ENCODE results near the gene COA5. TPM values are rescaled to one million over a fixed set of nuclear protein-coding genes. Genes with fewer than 3 reads are reported as not detected.
"Not testable (repeated sequence)": the region's sequence is repeated elsewhere in the genome, so short reads cannot be mapped to it uniquely, and the experiment has no call there.

The COA5 gene
- total RNA-seq, 1 donor from 2014 or later: 33.1 TPM

DNA sequence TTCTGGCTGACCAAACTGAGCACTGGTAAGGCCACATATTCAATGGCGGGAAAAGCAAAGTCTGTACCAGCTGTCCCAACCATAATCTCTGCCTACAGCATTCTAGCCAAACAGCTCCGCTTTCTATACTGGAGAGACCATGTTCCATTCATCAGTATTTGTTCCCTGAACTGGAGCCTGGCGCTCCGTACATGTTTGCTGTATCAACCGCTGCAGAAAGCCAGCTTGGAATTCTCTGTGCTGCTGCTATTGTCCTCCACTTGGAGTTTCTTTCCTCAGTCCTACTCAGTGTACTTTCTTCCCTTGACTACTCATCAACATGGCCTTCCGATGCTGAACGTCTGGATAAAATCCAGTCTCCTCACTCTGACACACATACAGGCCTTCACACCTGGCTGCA is 1.9 kb downstream of the COA5 start:
- Mint-ChIP-seq H3K36me3 (ENCODE audit: unreplicated experiment) (peaks cover 22% of the 10 kb centered on the region), H3K27ac (ENCODE audit: unreplicated experiment) (peak overlapping the region; percentile 32), H3K4me1 (ENCODE audit: unreplicated experiment) (peaks cover 51% of the 10 kb centered on the region), H3K27me3 (ENCODE audit: unreplicated experiment) (no peaks in the 10 kb centered on the region), H3K9me3 (ENCODE audit: unreplicated experiment) (no peaks in the 10 kb centered on the region), H3K4me3 (ENCODE audit: unreplicated experiment) (peak overlapping the region; percentile 92)
- TF ChIP-seq, protein P1, sequence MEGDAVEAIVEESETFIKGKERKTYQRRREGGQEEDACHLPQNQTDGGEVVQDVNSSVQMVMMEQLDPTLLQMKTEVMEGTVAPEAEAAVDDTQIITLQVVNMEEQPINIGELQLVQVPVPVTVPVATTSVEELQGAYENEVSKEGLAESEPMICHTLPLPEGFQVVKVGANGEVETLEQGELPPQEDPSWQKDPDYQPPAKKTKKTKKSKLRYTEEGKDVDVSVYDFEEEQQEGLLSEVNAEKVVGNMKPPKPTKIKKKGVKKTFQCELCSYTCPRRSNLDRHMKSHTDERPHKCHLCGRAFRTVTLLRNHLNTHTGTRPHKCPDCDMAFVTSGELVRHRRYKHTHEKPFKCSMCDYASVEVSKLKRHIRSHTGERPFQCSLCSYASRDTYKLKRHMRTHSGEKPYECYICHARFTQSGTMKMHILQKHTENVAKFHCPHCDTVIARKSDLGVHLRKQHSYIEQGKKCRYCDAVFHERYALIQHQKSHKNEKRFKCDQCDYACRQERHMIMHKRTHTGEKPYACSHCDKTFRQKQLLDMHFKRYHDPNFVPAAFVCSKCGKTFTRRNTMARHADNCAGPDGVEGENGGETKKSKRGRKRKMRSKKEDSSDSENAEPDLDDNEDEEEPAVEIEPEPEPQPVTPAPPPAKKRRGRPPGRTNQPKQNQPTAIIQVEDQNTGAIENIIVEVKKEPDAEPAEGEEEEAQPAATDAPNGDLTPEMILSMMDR (IDR thresholded peaks at IDR 0.05): no peak
- DNase-seq (ENCODE audit: extremely low spot score, unreplicated experiment): no peak

DNA sequence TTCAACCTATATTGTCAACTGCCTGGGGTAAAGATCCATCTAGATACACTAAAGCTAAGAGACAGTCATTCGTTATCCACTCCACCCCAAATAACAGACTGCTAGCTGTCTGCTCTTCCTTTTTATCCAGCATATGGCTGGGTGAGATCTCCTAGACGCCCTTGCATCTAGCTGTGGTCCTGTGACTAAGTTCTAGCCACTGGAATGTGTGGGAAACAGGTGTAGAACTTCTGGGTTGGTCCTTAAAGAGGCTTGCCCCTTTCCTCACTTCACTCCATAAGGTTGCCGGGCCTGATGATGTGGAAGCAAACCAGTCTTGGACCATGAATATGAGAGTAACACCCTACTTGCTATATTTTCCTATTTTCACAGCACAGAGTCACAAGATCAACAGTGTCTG is 3.2 kb downstream of the COA5 start:
- TF ChIP-seq, protein P1 (IDR thresholded peaks at IDR 0.05): no peak
- Mint-ChIP-seq H3K4me1 (ENCODE audit: unreplicated experiment) (peaks cover 41% of the 10 kb centered on the region), H3K36me3 (ENCODE audit: unreplicated experiment) (peaks cover 18% of the 10 kb centered on the region), H3K27ac (ENCODE audit: unreplicated experiment) (no peak overlapping the region), H3K4me3 (ENCODE audit: unreplicated experiment) (no peak overlapping the region), H3K27me3 (ENCODE audit: unreplicated experiment) (no peaks in the 10 kb centered on the region), H3K9me3 (ENCODE audit: unreplicated experiment) (no peaks in the 10 kb centered on the region)
- no peak for DNase-seq (ENCODE audit: extremely low spot score, unreplicated experiment)

DNA sequence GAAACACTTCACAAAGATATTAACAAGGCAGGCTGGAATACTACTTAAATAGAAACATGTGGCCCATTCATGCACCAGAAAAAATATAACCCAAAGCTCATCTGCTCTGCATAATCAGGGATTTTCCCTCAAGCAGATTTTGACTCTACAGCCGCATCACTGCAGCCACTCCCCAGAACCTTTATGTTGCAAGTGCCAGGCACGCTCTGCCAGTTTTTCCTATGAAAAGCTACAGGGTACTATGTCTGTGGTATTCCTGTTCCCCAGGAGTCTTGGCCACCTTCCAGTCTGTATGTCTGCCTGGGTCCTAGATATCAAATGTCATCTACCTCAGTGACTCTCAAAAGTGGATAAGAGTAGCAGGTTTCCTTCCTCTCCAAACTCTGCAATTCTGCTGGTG is 3.8 kb downstream of the COA5 start:
- H3K27me3 Mint-ChIP-seq (ENCODE audit: unreplicated experiment): no peaks in the 10 kb centered on the region
- no peak overlapping the region for H3K27ac Mint-ChIP-seq (ENCODE audit: unreplicated experiment)
- TF ChIP-seq, protein P1 (IDR thresholded peaks at IDR 0.05): no peak
- peaks cover 21% of the 10 kb centered on the region for H3K36me3 Mint-ChIP-seq (ENCODE audit: unreplicated experiment)
- H3K9me3 Mint-ChIP-seq (ENCODE audit: unreplicated experiment): no peaks in the 10 kb centered on the region
- DNase-seq (ENCODE audit: extremely low spot score, unreplicated experiment): no peak
- no peak overlapping the region for H3K4me3 Mint-ChIP-seq (ENCODE audit: unreplicated experiment)
- H3K4me1 Mint-ChIP-seq (ENCODE audit: unreplicated experiment): peaks cover 36% of the 10 kb centered on the region

DNA sequence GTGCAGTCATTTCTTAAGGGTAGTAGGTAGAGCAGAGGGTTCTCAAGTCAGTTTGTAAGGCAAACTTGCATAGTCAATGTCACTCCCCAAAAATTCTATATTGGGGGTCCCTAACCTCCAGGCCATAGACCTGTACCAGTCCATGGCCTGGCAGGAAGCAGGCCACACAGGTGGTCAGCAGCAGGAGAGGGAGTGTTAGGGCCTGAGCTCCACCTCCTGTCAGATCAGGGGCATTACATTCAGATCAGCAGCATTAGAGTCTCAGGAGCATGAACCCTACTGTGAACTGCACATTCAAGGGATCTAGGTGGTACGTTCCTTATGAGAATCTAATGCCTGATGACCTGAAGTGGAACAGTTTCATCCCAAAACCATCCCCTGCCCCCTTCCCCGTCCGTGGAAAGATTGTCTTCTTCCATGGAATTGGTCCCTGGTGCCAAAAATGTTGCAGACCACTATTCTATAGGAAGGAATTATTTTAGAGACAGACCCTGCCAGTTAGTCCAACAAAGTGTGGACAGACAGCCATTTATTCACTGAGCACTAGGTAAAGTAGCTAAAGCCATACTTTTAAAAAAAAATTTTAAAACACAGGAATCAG is 6.7 kb downstream of the COA5 start:
- Mint-ChIP-seq H3K36me3 (ENCODE audit: unreplicated experiment) (peaks cover 34% of the 10 kb centered on the region), H3K4me3 (ENCODE audit: unreplicated experiment) (no peak overlapping the region), H3K9me3 (ENCODE audit: unreplicated experiment) (no peaks in the 10 kb centered on the region), H3K27me3 (ENCODE audit: unreplicated experiment) (no peaks in the 10 kb centered on the region), H3K27ac (ENCODE audit: unreplicated experiment) (no peak overlapping the region), H3K4me1 (ENCODE audit: unreplicated experiment) (peaks cover 21% of the 10 kb centered on the region)
- TF ChIP-seq, protein P1 (IDR thresholded peaks at IDR 0.05): peak; percentile 64
- no peak for DNase-seq (ENCODE audit: extremely low spot score, unreplicated experiment)

DNA sequence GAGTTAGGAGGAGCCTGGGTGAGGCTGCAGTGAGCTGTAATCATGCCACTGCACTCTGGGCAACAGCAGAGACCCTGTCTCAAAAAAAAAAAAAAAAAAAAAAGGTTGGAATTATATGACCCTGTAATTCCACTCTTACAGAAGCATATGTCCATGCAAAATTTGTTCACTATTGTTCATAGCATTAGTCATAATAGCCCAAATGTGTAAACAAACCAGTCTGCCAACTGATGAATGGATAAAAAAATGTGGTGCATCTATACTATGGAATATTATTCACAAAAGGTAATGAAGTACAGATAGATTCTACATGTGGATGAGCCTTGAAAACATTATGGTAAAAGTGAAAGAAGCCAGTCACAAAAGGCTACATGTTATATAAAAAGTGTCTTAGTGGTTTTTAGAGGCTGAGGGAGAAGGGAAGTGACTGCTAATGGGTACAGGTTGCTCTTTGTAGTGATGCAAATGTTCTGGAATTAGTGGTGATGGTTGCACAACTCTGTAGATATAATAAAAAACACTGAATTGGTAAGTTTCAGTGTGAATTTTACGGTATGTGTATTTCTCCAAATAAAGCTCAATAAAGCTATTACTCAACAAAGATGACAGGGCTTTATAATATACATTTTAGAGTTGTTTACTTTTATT is 9.4 kb downstream of the COA5 start:
- Mint-ChIP-seq H3K27ac (ENCODE audit: unreplicated experiment) (no peak overlapping the region), H3K27me3 (ENCODE audit: unreplicated experiment) (no peaks in the 10 kb centered on the region), H3K4me3 (ENCODE audit: unreplicated experiment) (no peak overlapping the region), H3K9me3 (ENCODE audit: unreplicated experiment) (peaks cover 2% of the 10 kb centered on the region), H3K4me1 (ENCODE audit: unreplicated experiment) (no peaks in the 10 kb centered on the region), H3K36me3 (ENCODE audit: unreplicated experiment) (peaks cover 40% of the 10 kb centered on the region)
- TF ChIP-seq, protein P1 (IDR thresholded peaks at IDR 0.05): no peak
- DNase-seq (ENCODE audit: extremely low spot score, unreplicated experiment): no peak

DNA sequence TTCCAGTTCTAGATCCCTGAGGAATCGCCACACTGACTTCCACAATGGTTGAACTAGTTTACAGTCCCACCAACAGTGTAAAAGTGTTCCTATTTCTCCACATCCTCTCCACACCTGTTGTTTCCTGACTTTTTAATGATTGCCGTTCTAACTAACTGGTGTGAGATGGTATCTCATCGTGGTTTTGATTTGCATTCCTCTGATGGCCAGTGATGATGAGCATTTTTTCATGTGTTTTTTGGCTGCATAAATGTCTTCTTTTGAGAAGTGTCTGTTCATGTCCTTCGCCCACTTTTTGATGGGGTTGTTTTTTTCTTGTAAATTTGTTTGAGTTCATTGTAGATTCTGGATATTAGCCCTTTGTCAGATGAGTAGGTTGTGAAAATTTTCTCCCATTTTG is 13.6 kb downstream of the COA5 start:
- H3K27me3 Mint-ChIP-seq (ENCODE audit: unreplicated experiment); DNase-seq (ENCODE audit: extremely low spot score, unreplicated experiment); H3K9me3 Mint-ChIP-seq (ENCODE audit: unreplicated experiment); H3K4me1 Mint-ChIP-seq (ENCODE audit: unreplicated experiment); H3K4me3 Mint-ChIP-seq (ENCODE audit: unreplicated experiment); H3K27ac Mint-ChIP-seq (ENCODE audit: unreplicated experiment): not testable (repeated sequence)
- H3K36me3 Mint-ChIP-seq (ENCODE audit: unreplicated experiment): peaks cover 30% of the 10 kb centered on the region
